Aorta (tissue), 5 donors: ENCODE measurements around the gene PLAGL1. TPM values are rescaled to one million over a fixed set of nuclear protein-coding genes. Genes with fewer than 3 reads are reported as not detected.

Experiments used
- ATAC-seq: fragments of 200-7000 bp; cut with Tn5 transposase; one replicate; pipeline ENCODE4 v1.9.1; 2022; ENCODE audit warnings: moderate library complexity; ENCODE audit not compliant: low FRiP score
- DNase-seq, 2 donors: peaks; one replicate each; pipeline ENCODE4 v3.0.0-alpha.2; 2020
- H3K27ac ChIP-seq, 2 donors: one replicate each; pipeline ENCODE4 v1.5.1; 2013; ENCODE audit warnings: low read length in 2 of 2, mild to moderate bottlenecking in 2 of 2, moderate library complexity in 2 of 2, control low read depth in 1 of 2, inconsistent platforms in 1 of 2, low read depth in 1 of 2
- H3K27me3 ChIP-seq, 2 donors: one replicate each; pipeline ENCODE4 v1.6.1; 2013; ENCODE audit warnings: control low read depth in 1 of 2, low read length in 1 of 2, mild to moderate bottlenecking in 1 of 2, moderate library complexity in 1 of 2; ENCODE audit not compliant: insufficient read depth in 2 of 2, control insufficient read depth in 1 of 2
- H3K36me3 ChIP-seq, 2 donors: one replicate each; pipeline ENCODE4 v1.6.1; 2013; ENCODE audit warnings: control low read depth in 1 of 2, low read length in 1 of 2, mild to moderate bottlenecking in 1 of 2; ENCODE audit not compliant: insufficient read depth in 2 of 2, control insufficient read depth in 1 of 2
- H3K4me1 ChIP-seq, 2 donors: one replicate each; pipeline ENCODE4 v1.6.1; 2013; ENCODE audit warnings: low read length in 2 of 2, control low read depth in 1 of 2, mild to moderate bottlenecking in 1 of 2, moderate library complexity in 1 of 2; ENCODE audit not compliant: insufficient read depth in 2 of 2, control insufficient read depth in 1 of 2
- H3K4me3 ChIP-seq, 2 donors: one replicate each; pipeline ENCODE4 v1.5.1; 2013; ENCODE audit warnings: low read length in 2 of 2, control low read depth in 1 of 2, mild to moderate bottlenecking in 1 of 2
- H3K9me3 ChIP-seq: one replicate; pipeline ENCODE4 v1.6.1; 2013; ENCODE audit warnings: mild to moderate bottlenecking, low read length; ENCODE audit not compliant: control insufficient read depth
- WGBS, 2 donors: extraction: QIAGEN DNeasy Blood & Tissue Kit; methylation state at CpG; one replicate each; pipeline ENCODE4 v1.1.7; 2013; 5-methylcytosine and 5-hydroxymethylcytosine counted together
- intact Hi-C, 2 donors: fragments of 100-400 bp; cut with DNase I; formaldehyde crosslinking; loops; one replicate each; pipeline versions ENCODE4 v1.14.2 to v1.15.0; 2022
- polyA plus RNA-seq, 2 donors: library from polyadenylated mRNA; stranded (reverse); fragments of 200-250 nt; gene quantifications; one replicate each; pipeline ENCODE4 v1.2.3, GENCODE V29; 2013
- total RNA-seq, 2 donors: library from RNA; stranded (reverse); fragmentation: NEBNext Ultra II Directional; extraction: Animal tissue kit (Norgen Biotek cat#: 25700); gene quantifications; one replicate each; pipeline ENCODE4 v1.2.1, GENCODE V29; 2021
- donor health status: healthy with polysubstance abuse.
- donor health status: Bipolar disorder and iron deficiency.
- donor health status: DM: no; HTN: no; CAD: no.
- donor health status: DM: no; HTN: no; CAD: no.
- donor health status: DM: yes; HTN: yes; CAD: no.

The PLAGL1 gene
- total and polyA plus RNA-seq, 4 donors = 16.5 to 101 (median 59.4) TPM

GRCh38 chr6:143998686-143999085, 9.4 kb downstream of the PLAGL1 start:
- 92 to 96% methylated on average over 2 of the region's 2 CpGs for WGBS, 2 donors
- H3K9me3 ChIP-seq = no peaks in the 10 kb centered on the region
- H3K27ac ChIP-seq = no peak overlapping the region
- peaks cover 0 to 2% of the 10 kb centered on the region in 2 donors for H3K4me1 ChIP-seq
- intact Hi-C loops = no loop called here
- no peak for ATAC-seq
- H3K27me3 ChIP-seq = no peaks in the 10 kb centered on the region
- no peak overlapping the region for H3K4me3 ChIP-seq
- no peaks in the 10 kb centered on the region for H3K36me3 ChIP-seq
- no peak for DNase-seq

DNA sequence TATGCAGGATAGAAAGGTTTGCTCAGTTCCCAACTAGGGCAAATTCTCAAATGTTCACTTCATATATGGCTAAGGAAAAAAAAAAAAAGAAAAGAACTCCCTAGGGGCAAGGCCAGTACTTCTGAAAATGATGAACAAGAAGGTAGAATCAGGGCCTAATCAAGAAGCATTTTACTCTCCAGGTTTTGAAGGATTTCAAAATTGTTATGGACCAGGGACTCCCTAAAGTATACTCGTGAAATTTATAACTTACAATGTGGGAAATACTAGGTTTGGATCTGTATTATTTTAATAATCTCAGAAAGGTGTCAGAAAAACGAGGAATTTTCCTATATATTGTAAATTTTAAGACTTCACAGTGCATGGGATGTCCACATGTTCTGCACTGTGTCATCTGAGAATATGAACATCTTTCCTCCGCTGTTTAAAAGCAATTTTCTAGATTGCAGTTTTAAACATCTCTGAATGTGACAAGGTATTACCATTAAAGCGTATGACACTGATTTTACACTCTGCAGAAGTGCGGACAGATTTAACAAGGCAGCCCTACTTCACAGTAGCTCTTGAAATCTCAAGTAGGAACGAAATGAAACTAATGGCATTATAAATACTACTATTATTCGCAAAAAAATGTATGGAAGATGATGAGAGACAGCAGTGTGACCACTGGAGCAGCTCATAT, 14.0 kb downstream of the PLAGL1 start:
- intact Hi-C loops = no loop called here
- peaks cover 0 to 2% of the 10 kb centered on the region in 2 donors for H3K4me1 ChIP-seq
- H3K4me3 ChIP-seq = no peak overlapping the region
- ATAC-seq (no peak), DNase-seq (no peak)
- WGBS, 2 donors = 87 to 92% methylated on average over 7 of the region's 7 CpGs
- no peaks in the 10 kb centered on the region for H3K36me3 ChIP-seq
- H3K27me3 ChIP-seq = no peaks in the 10 kb centered on the region
- no peak overlapping the region for H3K27ac ChIP-seq
- H3K9me3 ChIP-seq = no peaks in the 10 kb centered on the region

GRCh38 chr6:143992285-143992684, 15.8 kb downstream of the PLAGL1 start:
- intact Hi-C loops = no loop called here
- DNase-seq = no peak
- WGBS, 2 donors = 99 to 100% methylated on average over 1 of the region's 1 CpG
- peaks cover 0 to 2% of the 10 kb centered on the region in 2 donors for H3K4me1 ChIP-seq
- no peaks in the 10 kb centered on the region for H3K27me3 ChIP-seq
- no peak overlapping the region for H3K4me3 ChIP-seq
- ATAC-seq = no peak
- H3K27ac ChIP-seq = no peak overlapping the region
- H3K9me3 ChIP-seq = no peaks in the 10 kb centered on the region
- H3K36me3 ChIP-seq = no peaks in the 10 kb centered on the region

- DNase-seq = no peak
- intact Hi-C loops = no loop called here
- Histone ChIP-seq H3K27ac (no peak overlapping the region), H3K4me3 (no peak overlapping the region), H3K9me3 (no peaks in the 10 kb centered on the region), H3K4me1 (no peaks in the 10 kb centered on the region), H3K36me3 (no peaks in the 10 kb centered on the region), H3K27me3 (no peaks in the 10 kb centered on the region)
- no peak for ATAC-seq
- 63 to 73% methylated on average over 5 of the region's 5 CpGs for WGBS, 2 donors
These were observed 21.5 kb downstream of the PLAGL1 start for GRCh38 chr6:143986463-143987065.

DNA sequence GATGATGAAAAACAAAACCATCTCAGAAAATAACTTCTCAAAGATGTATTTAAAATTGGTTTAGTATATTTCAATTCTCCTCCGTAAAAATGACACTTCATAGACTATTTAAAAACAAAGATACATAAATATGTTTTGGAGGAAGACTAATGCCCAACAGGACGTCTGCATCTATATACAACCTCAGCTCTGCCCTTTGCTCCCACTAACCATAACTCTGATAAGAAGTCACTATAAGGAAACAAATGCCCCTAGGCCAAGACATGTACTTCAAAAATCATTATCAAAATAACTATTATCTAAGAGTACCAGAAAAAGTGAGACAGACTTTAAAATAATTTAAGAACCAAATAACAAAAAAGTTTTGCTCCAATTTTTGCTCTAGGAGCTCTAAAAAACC, 23.4 kb downstream of the PLAGL1 start:
- ATAC-seq (no peak), DNase-seq (no peak)
- Histone ChIP-seq H3K9me3 (no peaks in the 10 kb centered on the region), H3K36me3 (no peaks in the 10 kb centered on the region), H3K4me3 (no peak overlapping the region), H3K4me1 (no peaks in the 10 kb centered on the region), H3K27me3 (no peaks in the 10 kb centered on the region), H3K27ac (no peak overlapping the region)
- 42 to 43% methylated on average over 2 of the region's 2 CpGs for WGBS, 2 donors
- intact Hi-C loops = no loop called here

GRCh38 chr6:143982968-143983367, 25.1 kb downstream of the PLAGL1 start:
- Histone ChIP-seq H3K4me3 (no peak overlapping the region), H3K36me3 (no peaks in the 10 kb centered on the region), H3K27ac (no peak overlapping the region), H3K4me1 (no peaks in the 10 kb centered on the region), H3K9me3 (no peaks in the 10 kb centered on the region), H3K27me3 (no peaks in the 10 kb centered on the region)
- WGBS, 2 donors = 78 to 88% methylated on average over 2 of the region's 2 CpGs
- ATAC-seq (no peak), DNase-seq (no peak)
- intact Hi-C loops = no loop called here

- H3K36me3 ChIP-seq = no peaks in the 10 kb centered on the region
- H3K4me1 ChIP-seq = no peaks in the 10 kb centered on the region
- no peak overlapping the region for H3K27ac ChIP-seq
- no peak overlapping the region for H3K4me3 ChIP-seq
- no peaks in the 10 kb centered on the region for H3K27me3 ChIP-seq
- intact Hi-C loops = no loop called here
- no peak for ATAC-seq
- no peaks in the 10 kb centered on the region for H3K9me3 ChIP-seq
- 98 to 100% methylated on average over 1 of the region's 1 CpG for WGBS, 2 donors
- no peak for DNase-seq
These were observed 27.1 kb downstream of the PLAGL1 start for GRCh38 chr6:143980921-143981320.

GRCh38 chr6:143976806-143977349, 31.2 kb downstream of the PLAGL1 start:
- H3K9me3 ChIP-seq = no peaks in the 10 kb centered on the region
- ATAC-seq (no peak), DNase-seq (no peak)
- H3K4me3 ChIP-seq = no peak overlapping the region
- WGBS, 2 donors = 81 to 95% methylated on average over 3 of the region's 3 CpGs
- H3K36me3 ChIP-seq = no peaks in the 10 kb centered on the region
- H3K27ac ChIP-seq = no peak overlapping the region
- no peaks in the 10 kb centered on the region for H3K4me1 ChIP-seq
- intact Hi-C loops = no loop called here
- H3K27me3 ChIP-seq = no peaks in the 10 kb centered on the region

- intact Hi-C loops = loop anchor here in 1 of 2 donors (5.0 kb wide), 1 partner anchor 33 kb away; the partner anchor contains the start of gene PLAGL1
These were observed 34.0 kb downstream of the PLAGL1 start for GRCh38 chr6:143974089-143974488.

More at GRCh38 chr6:143974089-143974488, 34.0 kb downstream of the PLAGL1 start:
- DNase-seq (no peak), ATAC-seq (no peak)
- Histone ChIP-seq H3K27ac (no peak overlapping the region), H3K27me3 (no peaks in the 10 kb centered on the region), H3K4me1 (no peaks in the 10 kb centered on the region), H3K4me3 (no peak overlapping the region), H3K36me3 (no peaks in the 10 kb centered on the region), H3K9me3 (no peaks in the 10 kb centered on the region)
- 47 to 51% methylated on average over 8 of the region's 8 CpGs for WGBS, 2 donors
